Adrenal gland (tissue), 5 donors: ENCODE data around the gene ISM1.

Experiments used
- POLR2A ChIP-seq, 2 donors: fragments of 450-650 bp; IDR thresholded peaks; one replicate each; pipeline ENCODE4 v1.6.1; 2017; ENCODE audit warnings: antibody characterized with exemption in 2 of 2, mild to moderate bottlenecking in 2 of 2, moderate library complexity in 1 of 2
- TF ChIP-seq, protein P1 (sequence below), 6 experiments: fragments of 450-650 bp in 4 of 6; fragments of 200-600 bp in 2 of 6; sonication (generic) in 1 of 6; IDR thresholded peaks; 1 replicate in 5 of 6; 2 replicates in 1 of 6; pipeline versions ENCODE4 v1.5.1 to v1.8.0; 2016 to 2021; ENCODE audit warnings: antibody characterized with exemption in 6 of 6, mild to moderate bottlenecking in 2 of 6, moderate library complexity in 1 of 6
- donor health status: DM: no; HTN: no; CAD: no.

DNA sequence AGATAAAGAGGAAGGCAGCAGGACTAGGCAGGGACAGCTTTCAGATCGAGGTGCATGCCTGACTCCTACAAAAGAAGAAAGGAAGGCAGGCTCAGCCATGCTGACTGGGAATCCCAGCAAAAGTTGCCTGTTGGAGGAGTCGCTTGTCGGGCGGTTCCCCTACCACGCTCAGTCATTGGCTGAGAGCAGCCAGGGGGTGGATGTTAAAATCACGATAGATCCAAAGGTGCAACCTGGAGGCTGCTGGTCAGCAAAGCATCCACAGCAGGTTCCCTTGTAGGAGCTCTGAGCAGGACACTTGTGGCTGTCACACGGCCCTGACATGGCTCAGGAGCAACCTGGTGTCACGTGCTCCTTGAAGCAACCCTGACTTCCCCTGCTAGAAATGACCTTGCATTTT, 74.6 kb downstream of the ISM1 start:
- TF ChIP-seq, protein P1, sequence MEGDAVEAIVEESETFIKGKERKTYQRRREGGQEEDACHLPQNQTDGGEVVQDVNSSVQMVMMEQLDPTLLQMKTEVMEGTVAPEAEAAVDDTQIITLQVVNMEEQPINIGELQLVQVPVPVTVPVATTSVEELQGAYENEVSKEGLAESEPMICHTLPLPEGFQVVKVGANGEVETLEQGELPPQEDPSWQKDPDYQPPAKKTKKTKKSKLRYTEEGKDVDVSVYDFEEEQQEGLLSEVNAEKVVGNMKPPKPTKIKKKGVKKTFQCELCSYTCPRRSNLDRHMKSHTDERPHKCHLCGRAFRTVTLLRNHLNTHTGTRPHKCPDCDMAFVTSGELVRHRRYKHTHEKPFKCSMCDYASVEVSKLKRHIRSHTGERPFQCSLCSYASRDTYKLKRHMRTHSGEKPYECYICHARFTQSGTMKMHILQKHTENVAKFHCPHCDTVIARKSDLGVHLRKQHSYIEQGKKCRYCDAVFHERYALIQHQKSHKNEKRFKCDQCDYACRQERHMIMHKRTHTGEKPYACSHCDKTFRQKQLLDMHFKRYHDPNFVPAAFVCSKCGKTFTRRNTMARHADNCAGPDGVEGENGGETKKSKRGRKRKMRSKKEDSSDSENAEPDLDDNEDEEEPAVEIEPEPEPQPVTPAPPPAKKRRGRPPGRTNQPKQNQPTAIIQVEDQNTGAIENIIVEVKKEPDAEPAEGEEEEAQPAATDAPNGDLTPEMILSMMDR (IDR thresholded peaks at IDR 0.05) = no peak
- TF ChIP-seq POLR2A (IDR thresholded peaks at IDR 0.05) = no peak
